Endothelial cell of hepatic sinusoid (primary cell): ENCODE measurements around the gene MMP10.
"Not testable (repeated sequence)": the region's sequence is repeated elsewhere in the genome, so short reads cannot be mapped to it uniquely, and the experiment has no call there.

Source experiments
- in situ Hi-C: cut with HindIII; loops from 2 replicates; pipeline ENCODE4 v1.10.0; 2017; ENCODE audit warnings: low sequenced_read_pairs

Gene MMP10

GRCh38 chr11:102730944-102731343, 49.5 kb downstream of the MMP10 start:
- in situ Hi-C loops: not testable (repeated sequence)

DNA sequence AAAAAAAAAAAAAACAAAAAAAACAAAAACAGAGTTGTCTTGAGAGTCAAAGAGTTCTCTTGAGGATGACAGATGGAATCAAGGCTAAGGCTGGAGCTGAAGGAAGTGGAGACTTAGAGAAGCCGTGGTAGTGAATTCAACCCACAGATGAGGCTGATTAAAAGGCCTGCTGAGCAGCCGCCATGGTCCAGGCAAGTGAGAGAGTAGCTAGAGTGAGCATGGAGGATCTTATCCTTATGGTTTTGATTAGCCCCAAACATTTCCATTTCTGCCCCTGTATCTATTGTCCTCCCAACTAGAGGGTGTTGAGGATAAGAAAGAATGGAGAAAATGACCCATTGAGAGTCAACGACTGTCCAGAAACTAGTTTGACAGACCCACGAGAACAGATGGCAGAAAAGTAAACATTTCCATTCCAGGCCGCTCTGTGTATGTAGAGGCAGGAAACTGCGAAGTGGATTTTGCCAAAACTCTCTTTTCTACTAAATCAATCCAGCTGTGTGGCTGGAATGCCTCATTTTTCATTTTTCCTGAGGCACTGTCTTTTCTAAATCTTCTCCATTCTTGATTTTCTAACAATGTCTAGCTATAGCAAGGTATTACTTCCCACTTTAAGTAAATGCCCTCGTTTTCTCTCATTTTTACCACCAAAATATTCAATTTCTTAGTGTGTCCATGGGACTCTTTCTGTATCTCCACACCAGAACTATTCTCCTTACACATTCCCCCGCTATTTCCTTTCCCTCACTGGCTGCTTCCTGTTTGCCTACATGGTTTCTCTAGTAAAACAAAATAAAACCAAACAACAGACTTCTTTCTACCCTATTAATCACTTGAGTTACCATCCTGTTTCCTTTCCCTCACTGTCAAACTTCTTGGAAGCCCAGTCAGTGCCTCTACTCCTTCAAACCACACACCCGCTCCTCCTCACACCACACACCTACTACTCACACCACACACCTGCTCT, 50.3 kb downstream of the MMP10 start:
- in situ Hi-C loops: no loop called here

- in situ Hi-C loops: no loop called here
These were observed 52.5 kb downstream of the MMP10 start for GRCh38 chr11:102727890-102728289.

DNA sequence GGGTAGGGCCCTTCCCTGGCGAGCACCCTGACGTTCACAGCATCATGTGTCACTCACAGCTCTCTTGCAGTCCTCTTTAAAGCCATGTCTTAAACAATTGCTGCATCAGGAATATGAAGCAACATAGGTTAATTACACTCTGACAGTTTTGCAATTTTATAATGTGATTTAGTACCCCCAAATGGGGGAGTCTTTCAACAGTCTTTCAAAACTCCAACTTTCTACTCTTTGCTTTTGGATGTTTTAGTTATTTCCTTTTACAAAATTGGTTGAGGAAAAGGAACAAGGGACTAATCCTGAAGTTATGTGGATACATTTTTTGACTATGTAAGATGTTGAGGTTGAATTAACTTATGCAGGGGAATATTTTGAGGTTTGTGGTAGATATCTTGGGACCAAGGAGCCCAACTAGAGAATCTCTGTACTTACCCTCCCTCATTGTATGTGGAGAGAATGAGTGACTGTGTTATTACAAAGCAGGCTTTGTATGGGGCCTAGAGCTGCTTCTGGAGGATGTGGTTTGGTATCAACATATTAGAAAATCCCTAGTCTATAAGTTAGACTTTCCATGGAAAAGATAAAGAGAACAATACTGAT, 55.4 kb downstream of the MMP10 start, which contains the start of gene MMP8:
Gene MMP8 (minus strand): TSS at position 51 of the 597 bp plus-strand sequence. CDS start 99 bp downstream, outside the sequence.
- in situ Hi-C loops: no loop called here

DNA sequence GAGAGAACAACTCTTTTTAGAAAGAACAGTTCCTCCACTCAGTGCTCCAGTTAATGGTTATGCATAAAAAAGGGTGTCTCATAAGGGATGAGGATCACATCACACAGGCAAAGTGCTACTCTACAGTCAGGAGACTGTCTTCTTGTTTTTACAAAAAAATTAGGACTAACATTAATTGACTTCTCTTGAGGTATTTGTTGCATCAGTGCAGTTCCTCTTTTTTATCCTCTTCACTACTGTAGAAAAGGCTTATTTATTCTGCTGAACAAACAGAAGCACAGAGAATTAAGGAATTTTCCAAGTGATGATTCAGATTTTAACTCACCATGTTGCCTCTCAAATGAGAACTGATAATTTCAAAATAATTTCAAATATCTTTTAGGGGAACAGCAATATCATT, 57.6 kb downstream of the MMP10 start:
- in situ Hi-C loops: no loop called here
